Measurements from ENCODE around the gene NACC1. TPM values are rescaled to one million over a fixed set of nuclear protein-coding genes. Genes with fewer than 3 reads are reported as not detected.

NACC1 gene
- total and polyA plus RNA-seq, 4 donors, result 0.86 to 24.7 (median 17.7) TPM

DNA sequence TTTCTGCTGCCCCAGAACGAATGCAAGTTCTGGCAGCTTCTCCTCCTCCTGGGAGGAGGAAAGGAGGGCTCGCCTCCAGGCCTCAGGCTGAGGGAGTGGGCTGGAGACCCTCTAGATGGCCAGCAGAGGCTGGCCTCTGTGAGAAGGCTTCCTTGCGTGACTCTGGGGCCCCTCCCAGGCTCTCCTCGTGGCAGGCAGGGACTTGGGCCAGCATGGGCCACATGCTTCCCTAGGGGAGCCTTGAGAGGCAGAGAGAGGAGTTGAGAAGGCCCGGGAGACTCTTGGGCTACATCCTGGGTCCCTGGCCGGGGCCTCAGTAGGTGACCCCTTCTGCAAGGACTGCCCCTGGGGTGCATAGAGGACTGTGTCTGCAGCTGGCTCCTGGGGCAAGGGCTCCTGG lies 41.3 kb upstream of the NACC1 start:
- Histone ChIP-seq H3K27me3 (ENCODE audit: control insufficient read depth in 4 of 4, insufficient read depth in 4 of 4, low read length in 3 of 4) (no peaks in the 10 kb centered on the region), H3K4me1 (ENCODE audit: control insufficient read depth in 4 of 4, insufficient read depth in 4 of 4, low read length in 3 of 4) (peaks cover 0 to 10% (median 5%) of the 10 kb centered on the region in 4 donors), H3K36me3 (ENCODE audit: control insufficient read depth in 4 of 4, insufficient read depth in 3 of 4, low read depth in 1 of 4, low read length in 3 of 4) (peaks cover 0 to 26% (median 2%) of the 10 kb centered on the region in 4 donors), H3K9me3 (ENCODE audit: control insufficient read depth in 4 of 4, low read length in 3 of 4) (no peaks in the 10 kb centered on the region), H3K9ac (ENCODE audit: low read depth in 1 of 2, low read length in 2 of 2) (no peak overlapping the region), H3K4me3 (ENCODE audit: low read depth in 1 of 3, low read length in 3 of 3) (no peak overlapping the region), H3K27ac (ENCODE audit: low read depth in 1 of 2, low read length in 2 of 2) (no peak overlapping the region)
- WGBS, result 78% methylated on average over 6 of the region's 6 CpGs
- no peak for TF ChIP-seq YY1 (IDR thresholded peaks at IDR 0.05)
- no peak for TF ChIP-seq REST (IDR thresholded peaks at IDR 0.05)
- no peak for DNase-seq (ENCODE audit: low spot score)

DNA sequence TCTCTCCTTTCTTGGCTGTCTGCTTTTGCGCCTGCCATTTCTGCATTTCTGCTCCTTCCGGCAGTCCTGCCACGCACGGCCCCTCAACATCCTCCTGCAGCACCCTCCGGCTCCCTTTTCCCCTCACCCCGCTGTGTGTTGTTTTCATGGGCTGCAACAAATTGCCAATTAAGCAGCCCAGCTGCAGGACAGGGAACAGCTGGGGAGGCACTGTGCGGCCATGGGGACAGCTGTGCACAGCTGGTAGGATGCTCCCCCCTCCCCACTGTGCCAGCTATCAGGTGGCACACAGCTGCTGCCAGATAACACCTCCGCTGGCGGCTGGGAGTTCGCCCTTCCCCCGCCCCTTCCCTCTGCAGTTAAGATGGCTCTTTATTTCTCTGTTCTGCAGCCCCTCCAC lies 40.8 kb upstream of the NACC1 start:
- no peak overlapping the region for H3K4me3 ChIP-seq (ENCODE audit: low read depth in 1 of 3, low read length in 3 of 3)
- peaks cover 0 to 26% (median 2%) of the 10 kb centered on the region in 4 donors for H3K36me3 ChIP-seq (ENCODE audit: control insufficient read depth in 4 of 4, insufficient read depth in 3 of 4, low read depth in 1 of 4, low read length in 3 of 4)
- TF ChIP-seq, protein P1, sequence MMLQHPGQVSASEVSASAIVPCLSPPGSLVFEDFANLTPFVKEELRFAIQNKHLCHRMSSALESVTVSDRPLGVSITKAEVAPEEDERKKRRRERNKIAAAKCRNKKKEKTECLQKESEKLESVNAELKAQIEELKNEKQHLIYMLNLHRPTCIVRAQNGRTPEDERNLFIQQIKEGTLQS (IDR thresholded peaks at IDR 0.05), result no peak
- H3K27ac ChIP-seq (ENCODE audit: low read depth in 1 of 2, low read length in 2 of 2), result no peak overlapping the region
- 75% methylated on average over 11 of the region's 11 CpGs for WGBS
- peak; percentile 78 for DNase-seq (ENCODE audit: low spot score)
- H3K27me3 ChIP-seq (ENCODE audit: control insufficient read depth in 4 of 4, insufficient read depth in 4 of 4, low read length in 3 of 4), result no peaks in the 10 kb centered on the region
- H3K4me1 ChIP-seq (ENCODE audit: control insufficient read depth in 4 of 4, insufficient read depth in 4 of 4, low read length in 3 of 4), result peaks cover 0 to 14% (median 9%) of the 10 kb centered on the region in 4 donors
- H3K9ac ChIP-seq (ENCODE audit: low read depth in 1 of 2, low read length in 2 of 2), result no peak overlapping the region
- H3K9me3 ChIP-seq (ENCODE audit: control insufficient read depth in 4 of 4, low read length in 3 of 4), result no peaks in the 10 kb centered on the region

- 90% methylated on average over 10 of the region's 10 CpGs for WGBS
- no peak overlapping the region for H3K9ac ChIP-seq (ENCODE audit: low read depth in 1 of 2, low read length in 2 of 2)
- H3K9me3 ChIP-seq (ENCODE audit: control insufficient read depth in 4 of 4, low read length in 3 of 4), result no peaks in the 10 kb centered on the region
- peaks cover 0 to 26% (median 2%) of the 10 kb centered on the region in 4 donors for H3K36me3 ChIP-seq (ENCODE audit: control insufficient read depth in 4 of 4, insufficient read depth in 3 of 4, low read depth in 1 of 4, low read length in 3 of 4)
- DNase-seq (ENCODE audit: low spot score), result no peak
- peaks cover 0 to 26% (median 21%) of the 10 kb centered on the region in 4 donors for H3K4me1 ChIP-seq (ENCODE audit: control insufficient read depth in 4 of 4, insufficient read depth in 4 of 4, low read length in 3 of 4)
- no peak overlapping the region for H3K27ac ChIP-seq (ENCODE audit: low read depth in 1 of 2, low read length in 2 of 2)
- no peak overlapping the region for H3K4me3 ChIP-seq (ENCODE audit: low read depth in 1 of 3, low read length in 3 of 3)
- no peaks in the 10 kb centered on the region for H3K27me3 ChIP-seq (ENCODE audit: control insufficient read depth in 4 of 4, insufficient read depth in 4 of 4, low read length in 3 of 4)
- no peak for TF ChIP-seq EGR1 (IDR thresholded peaks at IDR 0.05; ENCODE audit: low read depth in 2 of 2)
- no peak for TF ChIP-seq MAX (IDR thresholded peaks at IDR 0.05)
- no peak for TF ChIP-seq JUND (IDR thresholded peaks at IDR 0.05)
- no peak for TF ChIP-seq FOXA2 (IDR thresholded peaks at IDR 0.05)
- TF ChIP-seq SP1 (IDR thresholded peaks at IDR 0.05), result no peak
- no peak for TF ChIP-seq HNF4G (IDR thresholded peaks at IDR 0.05)
- TF ChIP-seq NR2F2 (IDR thresholded peaks at IDR 0.05), result no peak
Observed at GRCh38 chr19:13078381-13078780, 39.7 kb upstream of the NACC1 start.
